A549 treated with CpdA at 1 μM for 4 hours (cell line): ENCODE results near the gene BRD8. TPM values are rescaled to one million over a fixed set of nuclear protein-coding genes. Genes with fewer than 3 reads are reported as not detected.

Experiments
- total RNA-seq: library from RNA; stranded (reverse); fragments of 200-300 nt; extraction: Qiagen RNA extraction; gene quantifications from 5 replicates; pipeline ENCODE4 v1.2.3, GENCODE V29; 2022; ENCODE audit warnings: low read depth

The BRD8 gene, protein sequence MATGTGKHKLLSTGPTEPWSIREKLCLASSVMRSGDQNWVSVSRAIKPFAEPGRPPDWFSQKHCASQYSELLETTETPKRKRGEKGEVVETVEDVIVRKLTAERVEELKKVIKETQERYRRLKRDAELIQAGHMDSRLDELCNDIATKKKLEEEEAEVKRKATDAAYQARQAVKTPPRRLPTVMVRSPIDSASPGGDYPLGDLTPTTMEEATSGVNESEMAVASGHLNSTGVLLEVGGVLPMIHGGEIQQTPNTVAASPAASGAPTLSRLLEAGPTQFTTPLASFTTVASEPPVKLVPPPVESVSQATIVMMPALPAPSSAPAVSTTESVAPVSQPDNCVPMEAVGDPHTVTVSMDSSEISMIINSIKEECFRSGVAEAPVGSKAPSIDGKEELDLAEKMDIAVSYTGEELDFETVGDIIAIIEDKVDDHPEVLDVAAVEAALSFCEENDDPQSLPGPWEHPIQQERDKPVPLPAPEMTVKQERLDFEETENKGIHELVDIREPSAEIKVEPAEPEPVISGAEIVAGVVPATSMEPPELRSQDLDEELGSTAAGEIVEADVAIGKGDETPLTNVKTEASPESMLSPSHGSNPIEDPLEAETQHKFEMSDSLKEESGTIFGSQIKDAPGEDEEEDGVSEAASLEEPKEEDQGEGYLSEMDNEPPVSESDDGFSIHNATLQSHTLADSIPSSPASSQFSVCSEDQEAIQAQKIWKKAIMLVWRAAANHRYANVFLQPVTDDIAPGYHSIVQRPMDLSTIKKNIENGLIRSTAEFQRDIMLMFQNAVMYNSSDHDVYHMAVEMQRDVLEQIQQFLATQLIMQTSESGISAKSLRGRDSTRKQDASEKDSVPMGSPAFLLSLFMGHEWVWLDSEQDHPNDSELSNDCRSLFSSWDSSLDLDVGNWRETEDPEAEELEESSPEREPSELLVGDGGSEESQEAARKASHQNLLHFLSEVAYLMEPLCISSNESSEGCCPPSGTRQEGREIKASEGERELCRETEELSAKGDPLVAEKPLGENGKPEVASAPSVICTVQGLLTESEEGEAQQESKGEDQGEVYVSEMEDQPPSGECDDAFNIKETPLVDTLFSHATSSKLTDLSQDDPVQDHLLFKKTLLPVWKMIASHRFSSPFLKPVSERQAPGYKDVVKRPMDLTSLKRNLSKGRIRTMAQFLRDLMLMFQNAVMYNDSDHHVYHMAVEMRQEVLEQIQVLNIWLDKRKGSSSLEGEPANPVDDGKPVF
- 50.4 to 67.4 TPM (median 56.7 TPM) in 5 replicates for total RNA-seq

DNA sequence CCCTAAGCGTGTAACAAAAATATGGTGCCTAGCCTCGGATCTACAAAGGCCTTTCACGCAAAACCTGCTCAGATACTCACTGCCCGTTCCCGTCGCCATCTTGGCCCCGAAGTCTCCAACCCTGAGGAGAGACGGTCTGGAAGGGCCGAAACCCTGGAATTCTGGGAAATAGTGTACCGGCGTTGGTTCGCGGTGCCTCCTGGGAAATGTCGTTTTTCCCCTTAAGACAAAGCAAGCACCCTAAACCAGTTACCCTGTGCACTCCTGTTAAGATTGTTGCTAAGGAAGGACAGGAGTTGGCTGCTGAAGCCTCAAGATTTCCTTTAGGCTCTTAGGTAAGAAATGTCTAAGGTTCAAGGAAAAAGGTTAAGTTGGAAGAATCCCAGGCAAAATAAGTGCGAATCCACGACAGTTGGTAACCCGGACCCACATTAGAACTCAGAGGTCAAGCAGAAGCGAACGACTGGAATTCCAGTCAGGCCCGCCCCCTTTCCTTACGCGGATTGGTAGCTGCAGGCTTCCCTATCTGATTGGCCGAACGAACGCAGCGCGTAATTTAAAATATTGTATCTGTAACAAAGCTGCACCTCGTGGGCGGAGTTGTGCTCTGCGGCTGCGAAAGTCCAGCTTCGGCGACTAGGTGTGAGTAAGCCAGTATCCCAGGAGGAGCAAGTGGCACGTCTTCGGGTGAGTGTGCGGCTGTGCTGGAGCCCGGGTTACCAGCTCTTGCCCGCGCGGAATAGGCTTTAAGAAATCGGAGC is at the start of gene BRD8, which contains the start of gene KIF20A:
Gene BRD8 (minus strand): TSS at position 115 of the 761 bp plus-strand sequence. CDS start 16 bp downstream, at position 99.
Gene KIF20A (plus strand): TSS at position 597 of the 761 bp plus-strand sequence. CDS start 569 bp downstream, outside the sequence.

DNA sequence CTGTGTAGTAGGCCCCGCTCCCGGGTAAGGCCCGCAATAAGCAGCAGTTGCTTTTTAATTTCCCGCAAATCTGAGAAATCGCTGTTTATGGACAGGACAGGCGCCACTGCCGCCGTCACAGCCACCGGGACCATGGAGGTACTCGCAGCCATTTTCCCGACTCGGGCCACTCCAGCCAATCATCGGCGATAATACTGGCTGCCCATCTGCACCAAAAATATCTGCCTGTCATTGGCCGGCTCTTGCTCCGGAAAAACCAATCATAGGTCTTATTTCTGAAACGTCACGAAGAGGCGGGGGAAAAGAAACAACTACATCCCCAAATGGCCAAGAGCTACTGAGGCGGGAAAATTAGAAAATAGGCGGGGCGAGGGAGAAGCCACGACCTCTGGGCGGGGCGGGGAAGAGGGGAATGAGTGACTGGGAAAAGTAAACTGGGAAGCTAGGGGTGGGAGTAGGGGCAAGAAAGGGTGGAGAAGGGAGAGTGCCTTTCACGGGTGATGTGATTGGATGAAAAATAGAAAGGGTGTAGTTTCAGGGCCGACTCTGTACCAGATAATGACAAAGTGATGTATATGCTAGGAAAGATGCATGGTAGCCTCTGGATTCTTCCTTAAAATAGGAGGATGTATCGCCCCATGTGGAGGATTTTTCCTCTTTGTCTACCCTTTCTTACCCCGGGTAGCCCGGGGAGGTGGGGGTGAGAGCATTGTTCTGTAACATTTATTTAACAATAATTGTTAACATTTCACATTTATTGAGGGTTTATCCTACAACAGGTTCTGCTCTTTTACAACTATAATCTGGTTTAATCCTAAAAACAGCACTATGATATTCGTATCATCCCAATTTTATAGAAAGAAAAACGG is 35.0 kb upstream of the BRD8 start, which contains the start of gene CDC23:
Gene CDC23 (minus strand): TSS at position 163 of the 869 bp plus-strand sequence. CDS start 11 bp downstream, at position 152.

DNA sequence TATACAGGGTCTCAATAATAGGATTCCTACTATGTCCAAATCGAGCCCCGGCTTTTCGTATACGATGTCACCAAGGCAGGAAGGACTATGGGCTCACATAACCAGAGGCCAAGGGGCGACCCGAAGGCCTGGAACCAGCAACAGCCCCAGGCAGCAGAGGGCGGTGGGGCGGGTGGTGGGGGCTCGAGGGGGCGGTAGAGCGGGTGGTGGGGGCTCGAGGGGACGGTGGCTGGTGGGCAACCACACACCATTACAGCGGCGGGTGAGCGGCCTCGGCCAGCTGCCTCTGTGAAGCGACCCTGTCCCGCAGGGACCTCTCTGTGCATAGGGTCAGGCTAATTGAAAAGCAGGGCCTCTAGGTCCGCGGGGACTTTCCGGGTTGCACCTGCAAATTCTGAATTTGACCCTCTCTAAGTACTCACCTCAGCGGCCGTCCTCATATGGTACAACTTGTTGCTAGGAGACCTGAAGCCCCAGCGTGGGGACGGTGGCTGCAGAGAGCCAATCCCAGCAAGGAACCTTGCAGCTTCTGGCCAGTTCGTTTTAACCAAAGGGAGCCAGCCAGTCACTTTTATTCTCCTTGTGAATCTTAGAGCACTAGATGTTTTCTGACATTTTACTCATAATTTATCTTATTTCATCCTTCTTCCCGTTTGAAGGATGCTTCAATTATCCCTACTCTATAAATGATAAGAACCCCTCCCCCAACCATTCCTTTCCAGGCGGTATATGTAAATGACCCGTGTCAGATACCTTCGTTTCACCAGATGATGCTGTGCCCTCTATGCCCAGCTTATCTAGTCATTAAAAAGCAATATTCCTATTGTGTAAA is 39.3 kb downstream of the BRD8 start, which contains the start of gene NME5:
Gene NME5 (minus strand): TSS at position 480 of the 832 bp plus-strand sequence. CDS start 648 bp downstream, outside the sequence.

Other genes with a start within 250 kb of the BRD8 start
- gene FAM13B, start 145.6 kb downstream of the BRD8 start, total RNA-seq: 11.9 to 19.0 TPM (median 13.2 TPM) in 5 replicates
- not detected in 5 replicates for gene WNT8A, start 94.6 kb downstream of the BRD8 start, total RNA-seq
- gene NME5, start 39.2 kb downstream of the BRD8 start, total RNA-seq: not detected in 5 replicates
- gene KIF20A, start 482 bp upstream of the BRD8 start, total RNA-seq: 42.5 to 52.9 TPM (median 47.0 TPM) in 5 replicates
- gene CDC23, start 34.7 kb upstream of the BRD8 start, total RNA-seq: 24.3 to 34.8 TPM (median 29.3 TPM) in 5 replicates
- gene GFRA3, start 96.0 kb upstream of the BRD8 start, total RNA-seq: 0.06 to 0.08 TPM in 2 of 5 replicates, not detected in the others
- 10.5 to 13.4 TPM (median 12.5 TPM) in 5 replicates for gene CDC25C, start 153.2 kb upstream of the BRD8 start, total RNA-seq
- gene FAM53C, start 159.6 kb upstream of the BRD8 start, total RNA-seq: 21.7 to 23.9 TPM (median 22.9 TPM) in 5 replicates
- 38.4 to 52.9 TPM (median 42.6 TPM) in 5 replicates for gene KDM3B, start 174.1 kb upstream of the BRD8 start, total RNA-seq